ENCODE results near the gene ANKRD52. TPM values are rescaled to one million over a fixed set of nuclear protein-coding genes. Genes with fewer than 3 reads are reported as not detected.
"Not testable (repeated sequence)": the region's sequence is repeated elsewhere in the genome, so short reads cannot be mapped to it uniquely, and the experiment has no call there.

The ANKRD52 gene
- total and polyA plus RNA-seq, 2 of the 8 experiments (the other 6 are each of a cell fraction or from before 2014, with no cell fraction given) = 14.0 to 36.3 TPM

- TF ChIP-seq KDM4A (IDR thresholded peaks at IDR 0.05; ENCODE audit: low read depth, low read length, severe bottlenecking) (no peak), BCL11A (IDR thresholded peaks at IDR 0.05; ENCODE audit: low read depth in 2 of 2, low read length in 2 of 2) (no peak)
Measured at GRCh38 chr12:56274299-56274698, 16.1 kb upstream of the ANKRD52 start (continued).

GRCh38 chr12:56272468-56272867 lies 14.3 kb upstream of the ANKRD52 start:
- not testable (repeated sequence) for H2AK5ac ChIP-seq (ENCODE audit: low read depth, low read length); H4K20me1 ChIP-seq (replicated peaks in 1 of 2; ENCODE audit: control insufficient read depth in 1 of 2, insufficient read depth in 2 of 2, low read length in 2 of 2); H3K4ac ChIP-seq (replicated peaks; ENCODE audit: insufficient read length, low read depth, low read length); H2BK120ac ChIP-seq (replicated peaks; ENCODE audit: low read depth, low read length); H3K14ac ChIP-seq (ENCODE audit: insufficient read length); H2BK12ac ChIP-seq (ENCODE audit: low read depth, low read length); H3K4me2 ChIP-seq (ENCODE audit: insufficient read depth in 1 of 2, low read depth in 2 of 2, low read length in 2 of 2); H2BK20ac ChIP-seq (ENCODE audit: low read length); H3K79me2 ChIP-seq (ENCODE audit: control insufficient read depth in 1 of 2, insufficient read depth in 2 of 2, low read length in 2 of 2); H2AFZ ChIP-seq (ENCODE audit: low read length); H3K56ac ChIP-seq (replicated peaks; ENCODE audit: insufficient read length, low read depth, low read length); H3K9ac ChIP-seq (replicated peaks in 1 of 4; ENCODE audit: extremely low read depth in 1 of 4, low read depth in 3 of 4, low read length in 3 of 4); H3K4me1 ChIP-seq (replicated peaks in 1 of 4; ENCODE audit: control insufficient read depth in 3 of 4, insufficient read depth in 4 of 4, low read length in 3 of 4); DNase-seq (ENCODE audit: low read depth in 1 of 2, low spot score in 2 of 2); H3K79me1 ChIP-seq (ENCODE audit: low read depth, low read length); H3K4me3 ChIP-seq (ENCODE audit: extremely low read depth in 1 of 4, insufficient read depth in 2 of 4, low read depth in 3 of 4, low read length in 4 of 4); H3K23me2 ChIP-seq (ENCODE audit: low read depth, low read length); H4K5ac ChIP-seq (ENCODE audit: insufficient read length, low read depth, low read length); H3K9me3 ChIP-seq (ENCODE audit: insufficient read depth in 2 of 2, low read depth in 1 of 2, low read length in 1 of 2); H3K23ac ChIP-seq (ENCODE audit: insufficient read length); H4K8ac ChIP-seq (ENCODE audit: extremely low read depth, insufficient read depth, low read length); H2BK15ac ChIP-seq (ENCODE audit: low read length); H3K27me3 ChIP-seq (replicated peaks in 1 of 4; ENCODE audit: control insufficient read depth in 3 of 4, extremely low read depth in 1 of 4, insufficient read depth in 3 of 4, low read length in 3 of 4); H4K91ac ChIP-seq (replicated peaks; ENCODE audit: insufficient read length, low read length); H3K18ac ChIP-seq (ENCODE audit: extremely low read depth, low read length); H3K27ac ChIP-seq (ENCODE audit: low read depth, low read length); H2BK5ac ChIP-seq (ENCODE audit: low read depth, low read length)
- WGBS, 2 experiments (ENCODE audit: extremely low coverage in 1 of 2, insufficient coverage in 1 of 2, insufficient read length in 1 of 2, insufficient replicate concordance in 2 of 2, low coverage in 1 of 2, low lambda C conversion rate in 2 of 2, missing lambda C conversion rate in 1 of 2) = 96% methylated on average over 2 of the region's 2 CpGs; no CpG with 5 or more reads in 1 of the 2 experiments
- H3K36me3 ChIP-seq (ENCODE audit: control insufficient read depth in 2 of 4, insufficient read depth in 4 of 4, low read length in 3 of 4) = peaks cover 12 to 62% (median 36%) of the 10 kb centered on the region in 4 experiments; a peak in 7 of 8 replicates
- peak; percentile 28 for FAIRE-seq
- ChIA-PET POLR2A (ENCODE audit: partially characterized antibody) (interaction anchor here (0.7 to 2.8 kb wide), 5 partner anchors 14 to 56 kb away, joined by 3 to 10 read pairs (median 4); partner anchors contain the start of genes ANKRD52 and RNF41), CTCF (ENCODE audit: partially characterized antibody) (interaction anchor here (0.6 to 4.5 kb wide), 3 partner anchors 15 to 507 kb away, joined by 3 to 26 read pairs (median 4); partner anchors contain the start of gene ANKRD52)

Data from H1 (cell line).